WTC11 (cell line): ENCODE data around the gene TSKU. TPM values are rescaled to one million over a fixed set of nuclear protein-coding genes. Genes with fewer than 3 reads are reported as not detected.

ENCODE experiments used
- ATAC-seq: fragments of 200-7000 bp; cut with Tn5 transposase; 2 replicates; pipeline ENCODE4 v1.10.0; 2021; ENCODE audit warnings: mild to moderate bottlenecking, moderate library complexity
- CTCF ChIA-PET: fragments of 300-600 bp; sonication (Branson Sonifier 250); formaldehyde crosslinking; loops from one replicate; lab custom pipeline; 2021; ENCODE audit warnings: antibody characterized with exemption; lab: Charles Lee
- POLR2A ChIA-PET: fragments of 350-600 bp; sonication (Branson Sonifier 250); formaldehyde crosslinking; loops from one replicate; lab custom pipeline; 2021; ENCODE audit warnings: antibody characterized with exemption; lab: Charles Lee
- DNase-seq: peaks from one replicate; pipeline ENCODE4 v3.0.0; 2021; ENCODE audit warnings: low spot score
- H3K27ac Mint-ChIP-seq: 2 replicates; pipeline ENCODE4 v1.8.0; 2021; ENCODE audit warnings: mixed read lengths
- H3K27me3 Mint-ChIP-seq: 2 replicates; pipeline ENCODE4 v1.8.0; 2021; ENCODE audit warnings: low read depth, mild to moderate bottlenecking, moderate library complexity, mixed read lengths
- H3K36me3 Mint-ChIP-seq: 2 replicates; pipeline ENCODE4 v1.8.0; 2021; ENCODE audit warnings: mixed read lengths
- H3K4me1 Mint-ChIP-seq: 2 replicates; pipeline ENCODE4 v1.8.0; 2022; ENCODE audit warnings: mixed read lengths
- H3K4me3 Mint-ChIP-seq: 2 replicates; pipeline ENCODE4 v1.8.0; 2021; ENCODE audit warnings: mild to moderate bottlenecking, moderate library complexity, mixed read lengths
- H3K9me3 Mint-ChIP-seq: 2 replicates; pipeline ENCODE4 v1.8.0; 2021; ENCODE audit warnings: mixed read lengths
- EMX1 ChIP-seq: fragments of 250-450 bp; sonication (Bioruptor Pico); IDR thresholded peaks from 2 replicates; pipeline ENCODE4 v1.8.0; 2021; ENCODE audit warnings: mild to moderate bottlenecking
- FOXK1 ChIP-seq: sonication (generic); formaldehyde crosslinking; IDR thresholded peaks from 2 replicates; pipeline ENCODE4 v1.8.0; 2022; ENCODE audit warnings: mild to moderate bottlenecking, moderate library complexity, missing genetic modification reagents
- IRF2 ChIP-seq: sonication (generic); formaldehyde crosslinking; IDR thresholded peaks from 2 replicates; pipeline ENCODE4 v1.8.0; 2022; ENCODE audit warnings: low read depth, missing genetic modification reagents, borderline replicate concordance
- KAT7 ChIP-seq: sonication (generic); formaldehyde crosslinking; IDR thresholded peaks from 2 replicates; pipeline ENCODE4 v1.8.1; 2023; ENCODE audit warnings: missing genetic modification reagents, mild to moderate bottlenecking, borderline replicate concordance
- PRRX2 ChIP-seq: fragments of 250-450 bp; sonication (Bioruptor Pico); IDR thresholded peaks from 2 replicates; pipeline ENCODE4 v1.8.0; 2021; ENCODE audit warnings: mild to moderate bottlenecking
- ZBTB21 ChIP-seq: sonication (generic); formaldehyde crosslinking; IDR thresholded peaks from 2 replicates; pipeline ENCODE4 v1.8.1; 2023; ENCODE audit warnings: mild to moderate bottlenecking, missing genetic modification reagents, borderline replicate concordance
- ZNF232 ChIP-seq: sonication (generic); formaldehyde crosslinking; IDR thresholded peaks from 2 replicates; pipeline ENCODE4 v1.8.0; 2022; ENCODE audit warnings: mild to moderate bottlenecking, missing genetic modification reagents
- ZNF416 ChIP-seq: fragments of 250-450 bp; sonication (Bioruptor Pico); IDR thresholded peaks from 2 replicates; pipeline ENCODE4 v1.9.0; 2021; ENCODE audit warnings: mild to moderate bottlenecking, inconsistent platforms
- ZNF423 ChIP-seq: fragments of 250-450 bp; sonication (Bioruptor Pico); IDR thresholded peaks from 2 replicates; pipeline ENCODE4 v2.1.2; 2022; ENCODE audit warnings: mild to moderate bottlenecking, moderate library complexity
- ZNF671 ChIP-seq: fragments of 250-450 bp; sonication (Bioruptor Pico); IDR thresholded peaks from 2 replicates; pipeline ENCODE4 v1.8.0; 2021; ENCODE audit warnings: mild to moderate bottlenecking
- total RNA-seq: library from RNA; stranded (reverse); gene quantifications from 3 replicates; pipeline ENCODE4 v1.2.3, GENCODE V29; 2021
- TF ChIP-seq, protein P1 (sequence below): fragments of 250-450 bp; sonication (Bioruptor Pico); IDR thresholded peaks from 2 replicates; pipeline ENCODE4 v1.9.0; 2021; ENCODE audit warnings: mild to moderate bottlenecking, borderline replicate concordance
- TF ChIP-seq, protein P2 (sequence below): sonication (generic); formaldehyde crosslinking; IDR thresholded peaks from 2 replicates; pipeline ENCODE4 v1.8.0; 2023; ENCODE audit warnings: missing genetic modification reagents, mild to moderate bottlenecking, borderline replicate concordance
- TF ChIP-seq, protein P3 (sequence below): sonication (generic); formaldehyde crosslinking; IDR thresholded peaks from 2 replicates; pipeline ENCODE4 v1.8.1; 2023; ENCODE audit warnings: mild to moderate bottlenecking, missing genetic modification reagents
- TF ChIP-seq, protein P4 (sequence below): fragments of 200-600 bp; IDR thresholded peaks from 2 replicates; pipeline ENCODE4 v1.8.0; 2022; ENCODE audit warnings: antibody characterized with exemption
- TF ChIP-seq, protein P5 (sequence below): sonication (generic); formaldehyde crosslinking; IDR thresholded peaks from 2 replicates; pipeline ENCODE4 v1.8.1; 2023; ENCODE audit warnings: mild to moderate bottlenecking, missing genetic modification reagents, moderate library complexity
- TF ChIP-seq, protein P6 (sequence below): sonication (generic); formaldehyde crosslinking; IDR thresholded peaks from 2 replicates; pipeline ENCODE4 v1.8.0; 2022; ENCODE audit warnings: mild to moderate bottlenecking, missing genetic modification reagents
- TF ChIP-seq, protein P7 (sequence below): fragments of 250-450 bp; sonication (Bioruptor Pico); IDR thresholded peaks from 2 replicates; pipeline ENCODE4 v1.9.0; 2021; ENCODE audit warnings: mild to moderate bottlenecking

The TSKU gene
- total RNA-seq, 1 experiment from 2014 or later, result 30.3 TPM

DNA sequence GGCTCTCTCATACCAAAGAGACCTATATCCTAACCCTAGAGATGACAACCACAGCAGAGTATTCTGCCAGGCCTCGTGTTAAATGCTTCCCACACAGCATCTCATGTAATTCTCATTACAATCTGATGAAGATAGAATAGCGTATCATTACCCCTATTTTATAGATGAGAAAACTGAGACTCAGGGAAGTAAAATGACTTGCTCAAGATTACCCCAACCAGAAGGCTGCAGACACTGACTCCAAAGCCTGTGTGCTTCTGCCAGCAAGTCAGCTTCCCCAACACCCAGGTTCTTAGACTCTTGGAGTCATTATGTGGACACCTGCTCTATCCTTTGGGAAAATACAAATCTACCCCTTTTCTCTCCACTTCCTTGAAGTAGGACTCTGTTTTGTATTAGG, 23.6 kb upstream of the TSKU start (continued):
- TF ChIP-seq, protein P1, sequence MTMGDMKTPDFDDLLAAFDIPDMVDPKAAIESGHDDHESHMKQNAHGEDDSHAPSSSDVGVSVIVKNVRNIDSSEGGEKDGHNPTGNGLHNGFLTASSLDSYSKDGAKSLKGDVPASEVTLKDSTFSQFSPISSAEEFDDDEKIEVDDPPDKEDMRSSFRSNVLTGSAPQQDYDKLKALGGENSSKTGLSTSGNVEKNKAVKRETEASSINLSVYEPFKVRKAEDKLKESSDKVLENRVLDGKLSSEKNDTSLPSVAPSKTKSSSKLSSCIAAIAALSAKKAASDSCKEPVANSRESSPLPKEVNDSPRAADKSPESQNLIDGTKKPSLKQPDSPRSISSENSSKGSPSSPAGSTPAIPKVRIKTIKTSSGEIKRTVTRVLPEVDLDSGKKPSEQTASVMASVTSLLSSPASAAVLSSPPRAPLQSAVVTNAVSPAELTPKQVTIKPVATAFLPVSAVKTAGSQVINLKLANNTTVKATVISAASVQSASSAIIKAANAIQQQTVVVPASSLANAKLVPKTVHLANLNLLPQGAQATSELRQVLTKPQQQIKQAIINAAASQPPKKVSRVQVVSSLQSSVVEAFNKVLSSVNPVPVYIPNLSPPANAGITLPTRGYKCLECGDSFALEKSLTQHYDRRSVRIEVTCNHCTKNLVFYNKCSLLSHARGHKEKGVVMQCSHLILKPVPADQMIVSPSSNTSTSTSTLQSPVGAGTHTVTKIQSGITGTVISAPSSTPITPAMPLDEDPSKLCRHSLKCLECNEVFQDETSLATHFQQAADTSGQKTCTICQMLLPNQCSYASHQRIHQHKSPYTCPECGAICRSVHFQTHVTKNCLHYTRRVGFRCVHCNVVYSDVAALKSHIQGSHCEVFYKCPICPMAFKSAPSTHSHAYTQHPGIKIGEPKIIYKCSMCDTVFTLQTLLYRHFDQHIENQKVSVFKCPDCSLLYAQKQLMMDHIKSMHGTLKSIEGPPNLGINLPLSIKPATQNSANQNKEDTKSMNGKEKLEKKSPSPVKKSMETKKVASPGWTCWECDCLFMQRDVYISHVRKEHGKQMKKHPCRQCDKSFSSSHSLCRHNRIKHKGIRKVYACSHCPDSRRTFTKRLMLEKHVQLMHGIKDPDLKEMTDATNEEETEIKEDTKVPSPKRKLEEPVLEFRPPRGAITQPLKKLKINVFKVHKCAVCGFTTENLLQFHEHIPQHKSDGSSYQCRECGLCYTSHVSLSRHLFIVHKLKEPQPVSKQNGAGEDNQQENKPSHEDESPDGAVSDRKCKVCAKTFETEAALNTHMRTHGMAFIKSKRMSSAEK, result no peak
- TF ChIP-seq ZBTB21 (CRISPR knock-in tag) (no peak), PRRX2 (CRISPR knock-in tag) (no peak)

DNA sequence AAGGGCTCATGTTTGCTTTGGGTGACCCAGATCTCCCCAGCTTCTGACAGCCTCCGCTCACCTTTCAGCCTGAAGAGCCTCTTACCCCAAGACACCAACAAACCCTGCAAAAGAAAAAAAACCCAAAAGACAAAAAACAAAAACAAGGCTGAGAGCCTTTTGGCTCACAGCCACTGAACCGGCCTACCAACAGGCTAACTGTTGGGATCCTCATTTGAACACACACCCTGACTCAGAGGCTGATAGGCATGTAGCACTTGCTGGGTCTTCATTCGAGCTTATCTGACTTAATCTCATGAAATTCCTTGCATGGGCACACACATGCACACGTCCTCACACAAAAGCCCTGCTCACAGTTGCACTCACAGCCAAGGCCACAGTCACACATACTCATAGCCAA, 22.9 kb upstream of the TSKU start:
- no peaks in the 10 kb centered on the region; the same call in 1 of the 2 replicates for H3K27me3 Mint-ChIP-seq
- TF ChIP-seq, protein P2, sequence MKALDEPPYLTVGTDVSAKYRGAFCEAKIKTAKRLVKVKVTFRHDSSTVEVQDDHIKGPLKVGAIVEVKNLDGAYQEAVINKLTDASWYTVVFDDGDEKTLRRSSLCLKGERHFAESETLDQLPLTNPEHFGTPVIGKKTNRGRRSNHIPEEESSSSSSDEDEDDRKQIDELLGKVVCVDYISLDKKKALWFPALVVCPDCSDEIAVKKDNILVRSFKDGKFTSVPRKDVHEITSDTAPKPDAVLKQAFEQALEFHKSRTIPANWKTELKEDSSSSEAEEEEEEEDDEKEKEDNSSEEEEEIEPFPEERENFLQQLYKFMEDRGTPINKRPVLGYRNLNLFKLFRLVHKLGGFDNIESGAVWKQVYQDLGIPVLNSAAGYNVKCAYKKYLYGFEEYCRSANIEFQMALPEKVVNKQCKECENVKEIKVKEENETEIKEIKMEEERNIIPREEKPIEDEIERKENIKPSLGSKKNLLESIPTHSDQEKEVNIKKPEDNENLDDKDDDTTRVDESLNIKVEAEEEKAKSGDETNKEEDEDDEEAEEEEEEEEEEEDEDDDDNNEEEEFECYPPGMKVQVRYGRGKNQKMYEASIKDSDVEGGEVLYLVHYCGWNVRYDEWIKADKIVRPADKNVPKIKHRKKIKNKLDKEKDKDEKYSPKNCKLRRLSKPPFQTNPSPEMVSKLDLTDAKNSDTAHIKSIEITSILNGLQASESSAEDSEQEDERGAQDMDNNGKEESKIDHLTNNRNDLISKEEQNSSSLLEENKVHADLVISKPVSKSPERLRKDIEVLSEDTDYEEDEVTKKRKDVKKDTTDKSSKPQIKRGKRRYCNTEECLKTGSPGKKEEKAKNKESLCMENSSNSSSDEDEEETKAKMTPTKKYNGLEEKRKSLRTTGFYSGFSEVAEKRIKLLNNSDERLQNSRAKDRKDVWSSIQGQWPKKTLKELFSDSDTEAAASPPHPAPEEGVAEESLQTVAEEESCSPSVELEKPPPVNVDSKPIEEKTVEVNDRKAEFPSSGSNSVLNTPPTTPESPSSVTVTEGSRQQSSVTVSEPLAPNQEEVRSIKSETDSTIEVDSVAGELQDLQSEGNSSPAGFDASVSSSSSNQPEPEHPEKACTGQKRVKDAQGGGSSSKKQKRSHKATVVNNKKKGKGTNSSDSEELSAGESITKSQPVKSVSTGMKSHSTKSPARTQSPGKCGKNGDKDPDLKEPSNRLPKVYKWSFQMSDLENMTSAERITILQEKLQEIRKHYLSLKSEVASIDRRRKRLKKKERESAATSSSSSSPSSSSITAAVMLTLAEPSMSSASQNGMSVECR (CRISPR knock-in tag), result no peak
- TF ChIP-seq ZNF232 (CRISPR knock-in tag) (no peak), ZNF671 (CRISPR knock-in tag) (no peak), IRF2 (CRISPR knock-in tag) (no peak), KAT7 (CRISPR knock-in tag) (no peak), ZBTB21 (CRISPR knock-in tag) (no peak), EMX1 (CRISPR knock-in tag) (no peak), ZNF416 (CRISPR knock-in tag) (no peak), FOXK1 (no peak), ZNF423 (CRISPR knock-in tag) (no peak)
- TF ChIP-seq, protein P3, sequence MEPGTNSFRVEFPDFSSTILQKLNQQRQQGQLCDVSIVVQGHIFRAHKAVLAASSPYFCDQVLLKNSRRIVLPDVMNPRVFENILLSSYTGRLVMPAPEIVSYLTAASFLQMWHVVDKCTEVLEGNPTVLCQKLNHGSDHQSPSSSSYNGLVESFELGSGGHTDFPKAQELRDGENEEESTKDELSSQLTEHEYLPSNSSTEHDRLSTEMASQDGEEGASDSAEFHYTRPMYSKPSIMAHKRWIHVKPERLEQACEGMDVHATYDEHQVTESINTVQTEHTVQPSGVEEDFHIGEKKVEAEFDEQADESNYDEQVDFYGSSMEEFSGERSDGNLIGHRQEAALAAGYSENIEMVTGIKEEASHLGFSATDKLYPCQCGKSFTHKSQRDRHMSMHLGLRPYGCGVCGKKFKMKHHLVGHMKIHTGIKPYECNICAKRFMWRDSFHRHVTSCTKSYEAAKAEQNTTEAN, result no peak
- TF ChIP-seq, protein P1, result no peak
- TF ChIP-seq, protein P4, sequence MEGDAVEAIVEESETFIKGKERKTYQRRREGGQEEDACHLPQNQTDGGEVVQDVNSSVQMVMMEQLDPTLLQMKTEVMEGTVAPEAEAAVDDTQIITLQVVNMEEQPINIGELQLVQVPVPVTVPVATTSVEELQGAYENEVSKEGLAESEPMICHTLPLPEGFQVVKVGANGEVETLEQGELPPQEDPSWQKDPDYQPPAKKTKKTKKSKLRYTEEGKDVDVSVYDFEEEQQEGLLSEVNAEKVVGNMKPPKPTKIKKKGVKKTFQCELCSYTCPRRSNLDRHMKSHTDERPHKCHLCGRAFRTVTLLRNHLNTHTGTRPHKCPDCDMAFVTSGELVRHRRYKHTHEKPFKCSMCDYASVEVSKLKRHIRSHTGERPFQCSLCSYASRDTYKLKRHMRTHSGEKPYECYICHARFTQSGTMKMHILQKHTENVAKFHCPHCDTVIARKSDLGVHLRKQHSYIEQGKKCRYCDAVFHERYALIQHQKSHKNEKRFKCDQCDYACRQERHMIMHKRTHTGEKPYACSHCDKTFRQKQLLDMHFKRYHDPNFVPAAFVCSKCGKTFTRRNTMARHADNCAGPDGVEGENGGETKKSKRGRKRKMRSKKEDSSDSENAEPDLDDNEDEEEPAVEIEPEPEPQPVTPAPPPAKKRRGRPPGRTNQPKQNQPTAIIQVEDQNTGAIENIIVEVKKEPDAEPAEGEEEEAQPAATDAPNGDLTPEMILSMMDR, result no peak
- TF ChIP-seq, protein P5, sequence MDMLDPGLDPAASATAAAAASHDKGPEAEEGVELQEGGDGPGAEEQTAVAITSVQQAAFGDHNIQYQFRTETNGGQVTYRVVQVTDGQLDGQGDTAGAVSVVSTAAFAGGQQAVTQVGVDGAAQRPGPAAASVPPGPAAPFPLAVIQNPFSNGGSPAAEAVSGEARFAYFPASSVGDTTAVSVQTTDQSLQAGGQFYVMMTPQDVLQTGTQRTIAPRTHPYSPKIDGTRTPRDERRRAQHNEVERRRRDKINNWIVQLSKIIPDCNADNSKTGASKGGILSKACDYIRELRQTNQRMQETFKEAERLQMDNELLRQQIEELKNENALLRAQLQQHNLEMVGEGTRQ (CRISPR knock-in tag), result no peak
- TF ChIP-seq, protein P6, sequence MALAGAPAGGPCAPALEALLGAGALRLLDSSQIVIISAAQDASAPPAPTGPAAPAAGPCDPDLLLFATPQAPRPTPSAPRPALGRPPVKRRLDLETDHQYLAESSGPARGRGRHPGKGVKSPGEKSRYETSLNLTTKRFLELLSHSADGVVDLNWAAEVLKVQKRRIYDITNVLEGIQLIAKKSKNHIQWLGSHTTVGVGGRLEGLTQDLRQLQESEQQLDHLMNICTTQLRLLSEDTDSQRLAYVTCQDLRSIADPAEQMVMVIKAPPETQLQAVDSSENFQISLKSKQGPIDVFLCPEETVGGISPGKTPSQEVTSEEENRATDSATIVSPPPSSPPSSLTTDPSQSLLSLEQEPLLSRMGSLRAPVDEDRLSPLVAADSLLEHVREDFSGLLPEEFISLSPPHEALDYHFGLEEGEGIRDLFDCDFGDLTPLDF (CRISPR knock-in tag), result no peak
- TF ChIP-seq, protein P7, sequence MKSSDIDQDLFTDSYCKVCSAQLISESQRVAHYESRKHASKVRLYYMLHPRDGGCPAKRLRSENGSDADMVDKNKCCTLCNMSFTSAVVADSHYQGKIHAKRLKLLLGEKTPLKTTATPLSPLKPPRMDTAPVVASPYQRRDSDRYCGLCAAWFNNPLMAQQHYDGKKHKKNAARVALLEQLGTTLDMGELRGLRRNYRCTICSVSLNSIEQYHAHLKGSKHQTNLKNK (CRISPR knock-in tag), result no peak

More for the DNA sequence above, 22.9 kb upstream of the TSKU start:
- ATAC-seq (no peak), DNase-seq (no peak)
- H3K4me3 Mint-ChIP-seq, result no peak overlapping the region
- no peaks in the 10 kb centered on the region for H3K36me3 Mint-ChIP-seq
- H3K4me1 Mint-ChIP-seq, result peaks cover 28% of the 10 kb centered on the region
- CTCF ChIA-PET, result interaction anchor here (1.0 to 4.3 kb wide), 3 partner anchors 25 to 39 kb away, joined by 3 to 17 read pairs (median 8); no protein-coding TSS in a partner anchor
- no peak overlapping the region for H3K27ac Mint-ChIP-seq
- POLR2A ChIA-PET, result interaction anchor here (1.4 kb wide), 1 partner anchor 14 kb away, joined by 4 read pairs; no protein-coding TSS in a partner anchor
- no peaks in the 10 kb centered on the region for H3K9me3 Mint-ChIP-seq
